Germinal center (tissue), 1 donor: Measurements from ENCODE around the gene CCNDBP1.
"Not testable (repeated sequence)": the region's sequence is repeated elsewhere in the genome, so short reads cannot be mapped to it uniquely, and the experiment has no call there.

ENCODE experiments used
- DNase-seq: peaks from one replicate; pipeline ENCODE4 v3.0.0; 2012; ENCODE audit warnings: mixed read lengths, low spot score

Gene CCNDBP1

GRCh38 chr15:43215961-43216360 is 30.8 kb downstream of the CCNDBP1 start:
- DNase-seq = no peak

GRCh38 chr15:43218908-43219706 is 33.9 kb downstream of the CCNDBP1 start:
- DNase-seq = no peak

GRCh38 chr15:43219929-43220928 is 35.0 kb downstream of the CCNDBP1 start:
- no peak for DNase-seq

- DNase-seq = no peak
Measured at GRCh38 chr15:43220991-43221403, 35.8 kb downstream of the CCNDBP1 start, which contains the start of gene EPB42. EPB42 (minus strand) TSS chr15:43221018; CDS start chr15:43220825, 193 bp downstream.

- no peak for DNase-seq
Measured at GRCh38 chr15:43221422-43221821, 36.2 kb downstream of the CCNDBP1 start.

- DNase-seq = peak; percentile 60
Measured at GRCh38 chr15:43225201-43225949, 40.2 kb downstream of the CCNDBP1 start.

- not testable (repeated sequence) for DNase-seq
Measured at GRCh38 chr15:43225950-43226255, 40.7 kb downstream of the CCNDBP1 start.

GRCh38 chr15:43226436-43227305 is 41.5 kb downstream of the CCNDBP1 start:
- no peak for DNase-seq

- DNase-seq = no peak
Measured at GRCh38 chr15:43229977-43230376, 44.8 kb downstream of the CCNDBP1 start.

- no peak for DNase-seq
Measured at GRCh38 chr15:43230640-43231115, 45.5 kb downstream of the CCNDBP1 start.

GRCh38 chr15:43232289-43232874 is 47.2 kb downstream of the CCNDBP1 start:
- DNase-seq = no peak

- no peak for DNase-seq
Measured at GRCh38 chr15:43235536-43235935, 50.3 kb downstream of the CCNDBP1 start.

GRCh38 chr15:43237842-43238470 is 52.8 kb downstream of the CCNDBP1 start:
- DNase-seq = no peak

- DNase-seq = no peak
Measured at GRCh38 chr15:43238671-43239131, 53.5 kb downstream of the CCNDBP1 start.

GRCh38 chr15:43239732-43240491 is 54.7 kb downstream of the CCNDBP1 start:
- no peak for DNase-seq

GRCh38 chr15:43241100-43241499 is 55.9 kb downstream of the CCNDBP1 start:
- DNase-seq = no peak

GRCh38 chr15:43242616-43243015 is 57.4 kb downstream of the CCNDBP1 start:
- DNase-seq = no peak

- no peak for DNase-seq
Measured at GRCh38 chr15:43243020-43243645, 57.9 kb downstream of the CCNDBP1 start.

- no peak for DNase-seq
Measured at GRCh38 chr15:43244092-43244491, 58.9 kb downstream of the CCNDBP1 start.
